H1 (cell line): Measurements from ENCODE around the gene ARHGAP8. TPM values are rescaled to one million over a fixed set of nuclear protein-coding genes. Genes with fewer than 3 reads are reported as not detected.

Experiments used
- CTCF ChIA-PET: fragments of 300-600 bp; sonication (Branson Sonifier 250); formaldehyde crosslinking; loops from one replicate; lab custom pipeline; 2021; ENCODE audit not compliant: partially characterized antibody; lab: Charles Lee
- POLR2A ChIA-PET: fragments of 300-600 bp; sonication (Branson Sonifier 250); formaldehyde crosslinking; loops from one replicate; lab custom pipeline; 2021; ENCODE audit warnings: inconsistent platforms; ENCODE audit not compliant: partially characterized antibody; lab: Charles Lee
- DNase-seq, 2 experiments: peaks; one replicate each; pipeline versions ENCODE4 v3.0.0 to v3.0.0-alpha.2; 2010 to 2022; ENCODE audit warnings: low spot score in 2 of 2, low read depth in 1 of 2, mixed read lengths in 1 of 2
- FAIRE-seq: peaks from 2 replicates; lab custom pipeline; 2011; peaks lifted over from hg19 to GRCh38; lab: Jason Lieb, UNC
- H2AFZ ChIP-seq: 2 replicates; pipeline ENCODE4 v1.8.1; 2012; ENCODE audit warnings: low read length, inconsistent platforms
- H2AK5ac ChIP-seq: 2 replicates; pipeline ENCODE4 v1.6.1; 2013; ENCODE audit warnings: low read depth, low read length
- H2BK120ac ChIP-seq: replicated peaks from 2 replicates; pipeline ENCODE3; 2013; ENCODE audit warnings: low read depth, low read length, inconsistent platforms
- H2BK12ac ChIP-seq: 2 replicates; pipeline ENCODE4 v1.6.1; 2013; ENCODE audit warnings: low read depth, low read length
- H2BK15ac ChIP-seq: 2 replicates; pipeline ENCODE4 v1.6.1; 2013; ENCODE audit warnings: low read length
- H2BK20ac ChIP-seq: 2 replicates; pipeline ENCODE4 v1.6.1; 2013; ENCODE audit warnings: low read length
- H2BK5ac ChIP-seq: 2 replicates; pipeline ENCODE4 v1.6.1; 2013; ENCODE audit warnings: low read depth, low read length
- H3K14ac ChIP-seq: 2 replicates; pipeline ENCODE4 v1.6.1; 2013; ENCODE audit warnings: inconsistent platforms; ENCODE audit not compliant: insufficient read length
- H3K18ac ChIP-seq: 2 replicates; pipeline ENCODE4 v1.6.1; 2013; ENCODE audit warnings: low read length; ENCODE audit errors: extremely low read depth
- H3K23ac ChIP-seq: 2 replicates; pipeline ENCODE4 v1.6.1; 2013; ENCODE audit warnings: inconsistent platforms; ENCODE audit not compliant: insufficient read length
- H3K23me2 ChIP-seq: 2 replicates; pipeline ENCODE4 v1.6.1; 2013; ENCODE audit warnings: low read depth, low read length
- H3K27ac ChIP-seq: 2 replicates; pipeline ENCODE4 v1.6.1; 2011; ENCODE audit warnings: low read depth, low read length, inconsistent platforms
- H3K27me3 ChIP-seq, 4 experiments: replicated peaks in 1 of 4; 1 replicate in 1 of 4; 2 replicates in 3 of 4; pipeline versions ENCODE4 v1.6.1 to v1.8.1; 2011 to 2013; ENCODE audit warnings: low read length in 3 of 4, mild to moderate bottlenecking in 3 of 4, inconsistent platforms in 2 of 4, mixed read lengths in 2 of 4, moderate library complexity in 1 of 4; ENCODE audit not compliant: control insufficient read depth in 3 of 4, insufficient read depth in 3 of 4; ENCODE audit errors: extremely low read depth in 1 of 4
- H3K36me3 ChIP-seq, 4 experiments: 2 replicates each; pipeline versions ENCODE4 v1.6.1 to v1.8.1; 2011 to 2013; ENCODE audit warnings: mild to moderate bottlenecking in 4 of 4, low read length in 3 of 4, moderate library complexity in 2 of 4, control low read depth in 1 of 4, inconsistent platforms in 1 of 4; ENCODE audit not compliant: insufficient read depth in 4 of 4, control insufficient read depth in 2 of 4
- H3K4ac ChIP-seq: replicated peaks from 2 replicates; pipeline ENCODE3; 2013; ENCODE audit warnings: low read length, low read depth, mixed read lengths, inconsistent platforms; ENCODE audit not compliant: insufficient read length
- H3K4me1 ChIP-seq, 4 experiments: replicated peaks in 1 of 4; 1 replicate in 1 of 4; 2 replicates in 3 of 4; pipeline versions ENCODE4 v1.6.1 to v1.8.1; 2011 to 2013; ENCODE audit warnings: low read length in 3 of 4, inconsistent platforms in 2 of 4, mixed read lengths in 1 of 4; ENCODE audit not compliant: insufficient read depth in 4 of 4, control insufficient read depth in 3 of 4
- H3K4me2 ChIP-seq, 2 experiments: 2 replicates each; pipeline versions ENCODE4 v1.6.1 to v1.8.1; 2011 to 2013; ENCODE audit warnings: low read depth in 2 of 2, low read length in 2 of 2, control low read depth in 1 of 2, inconsistent platforms in 1 of 2, mild to moderate bottlenecking in 1 of 2; ENCODE audit not compliant: insufficient read depth in 1 of 2
- H3K4me3 ChIP-seq, 4 experiments: fragments of 200-600, 300-600 bp in 1 of 4; sonication (generic), shearing (Covaris generic), sonication (Bioruptor Twin) in 1 of 4; 2 replicates each; pipeline versions ENCODE4 v1.5.1 to v1.8.1; 2011 to 2016; ENCODE audit warnings: low read length in 4 of 4, low read depth in 3 of 4, control low read depth in 2 of 4, inconsistent platforms in 2 of 4, mild to moderate bottlenecking in 2 of 4, mixed read lengths in 1 of 4, moderate library complexity in 1 of 4; ENCODE audit not compliant: insufficient read depth in 2 of 4; ENCODE audit errors: extremely low read depth in 1 of 4
- H3K56ac ChIP-seq: replicated peaks from 2 replicates; pipeline ENCODE3; 2013; ENCODE audit warnings: low read depth, mild to moderate bottlenecking, mixed read lengths, low read length, inconsistent platforms; ENCODE audit not compliant: insufficient read length
- H3K79me1 ChIP-seq: 2 replicates; pipeline ENCODE4 v1.6.1; 2013; ENCODE audit warnings: low read depth, low read length, control low read depth
- H3K79me2 ChIP-seq, 2 experiments: 2 replicates each; pipeline versions ENCODE4 v1.6.1 to v1.8.1; 2012 to 2013; ENCODE audit warnings: low read length in 2 of 2, mild to moderate bottlenecking in 2 of 2, inconsistent platforms in 1 of 2; ENCODE audit not compliant: insufficient read depth in 2 of 2, control insufficient read depth in 1 of 2
- H3K9ac ChIP-seq, 4 experiments: replicated peaks in 1 of 4; 1 replicate in 1 of 4; 2 replicates in 3 of 4; pipeline versions ENCODE4 v1.6.1 to v1.8.1; 2011 to 2013; ENCODE audit warnings: low read depth in 3 of 4, low read length in 3 of 4, control low read depth in 2 of 4, mild to moderate bottlenecking in 2 of 4, moderate library complexity in 2 of 4, inconsistent platforms in 1 of 4; ENCODE audit errors: extremely low read depth in 1 of 4
- H3K9me3 ChIP-seq, 2 experiments: 2 replicates each; pipeline versions ENCODE4 v1.6.1 to v1.8.1; 2012 to 2013; ENCODE audit warnings: mild to moderate bottlenecking in 2 of 2, moderate library complexity in 2 of 2, control low read depth in 1 of 2, inconsistent platforms in 1 of 2, low read depth in 1 of 2, low read length in 1 of 2, mixed read lengths in 1 of 2; ENCODE audit not compliant: insufficient read depth in 2 of 2
- H4K20me1 ChIP-seq, 2 experiments: replicated peaks in 1 of 2; 2 replicates each; pipeline versions ENCODE3 to v1.8.1; 2011 to 2013; ENCODE audit warnings: inconsistent platforms in 2 of 2, low read length in 2 of 2, mild to moderate bottlenecking in 1 of 2; ENCODE audit not compliant: insufficient read depth in 2 of 2, control insufficient read depth in 1 of 2
- H4K5ac ChIP-seq: 2 replicates; pipeline ENCODE4 v1.6.1; 2013; ENCODE audit warnings: low read length, low read depth, mixed read lengths, inconsistent platforms; ENCODE audit not compliant: insufficient read length
- H4K8ac ChIP-seq: 2 replicates; pipeline ENCODE4 v1.8.0; 2013; ENCODE audit warnings: mild to moderate bottlenecking, moderate library complexity, low read length, inconsistent platforms; ENCODE audit not compliant: insufficient read depth; ENCODE audit errors: extremely low read depth
- H4K91ac ChIP-seq: replicated peaks from 2 replicates; pipeline ENCODE3; 2013; ENCODE audit warnings: low read length, mixed read lengths, inconsistent platforms; ENCODE audit not compliant: insufficient read length
- BCL11A ChIP-seq, 2 experiments: IDR thresholded peaks; one replicate each; pipeline ENCODE4 v1.6.1; 2011; ENCODE audit warnings: low read depth in 2 of 2, low read length in 2 of 2, mild to moderate bottlenecking in 2 of 2
- BRCA1 ChIP-seq: IDR thresholded peaks from 2 replicates; pipeline ENCODE4 v1.6.1; 2012; ENCODE audit warnings: low read depth, low read length, improper control_type of control experiment
- CBX5 ChIP-seq: fragments of 300-800, 300-1000 bp; sonication (generic); IDR thresholded peaks from 2 replicates; pipeline ENCODE4 v1.7.1; 2016; ENCODE audit warnings: antibody characterized with exemption, low read length, low read depth
- CBX8 ChIP-seq: fragments of 300-800, 300-1000 bp; sonication (generic); IDR thresholded peaks from 2 replicates; pipeline ENCODE4 v1.7.1; 2016; ENCODE audit warnings: low read depth, low read length, borderline replicate concordance
- EP300 ChIP-seq, 2 experiments: IDR thresholded peaks; 1 replicate in 1 of 2; 2 replicates in 1 of 2; pipeline ENCODE4 v1.6.1; 2011 to 2012; ENCODE audit warnings: low read depth in 2 of 2, low read length in 2 of 2, mild to moderate bottlenecking in 2 of 2, borderline replicate concordance in 1 of 2, inconsistent platforms in 1 of 2, moderate library complexity in 1 of 2
- FOSL1 ChIP-seq: IDR thresholded peaks from 2 replicates; pipeline ENCODE4 v1.6.1; 2011; ENCODE audit warnings: mild to moderate bottlenecking, low read depth, low read length, moderate library complexity; ENCODE audit not compliant: insufficient read depth
- JUN ChIP-seq: IDR thresholded peaks from 2 replicates; pipeline ENCODE4 v1.6.1; 2011; ENCODE audit warnings: low read depth, mild to moderate bottlenecking, improper control_type of control experiment, low read length
- POLR2AphosphoS5 ChIP-seq: IDR thresholded peaks from 2 replicates; pipeline ENCODE4 v1.6.1; 2011; ENCODE audit warnings: low read depth, low read length
- POU5F1 ChIP-seq: IDR thresholded peaks from 2 replicates; pipeline ENCODE4 v1.6.1; 2011; ENCODE audit warnings: low read depth, mild to moderate bottlenecking, low read length, moderate library complexity
- RXRA ChIP-seq: IDR thresholded peaks from 2 replicates; pipeline ENCODE4 v1.6.1; 2011; ENCODE audit warnings: low read depth, mild to moderate bottlenecking, low read length, moderate library complexity; ENCODE audit not compliant: insufficient read depth
- SAP30 ChIP-seq: fragments of 300-600 bp; sonication (generic); IDR thresholded peaks from 2 replicates; pipeline ENCODE4 v1.7.1; 2012; ENCODE audit warnings: low read length, moderate library complexity, mild to moderate bottlenecking, inconsistent platforms; ENCODE audit not compliant: insufficient read depth, insufficient replicate concordance
- SUZ12 ChIP-seq: fragments of 200-600 bp; sonication (generic); IDR thresholded peaks from 2 replicates; pipeline ENCODE4 v1.6.1; 2012; ENCODE audit warnings: mild to moderate bottlenecking, inconsistent platforms, low read length, moderate library complexity, mixed read lengths
- ZNF274 ChIP-seq: IDR thresholded peaks from 2 replicates; pipeline ENCODE4 v1.7.0; 2012; ENCODE audit warnings: low read length, borderline replicate concordance; ENCODE audit errors: extremely low read depth
- WGBS, 2 experiments: shearing (Covaris generic) in 1 of 2; methylation state at CpG; one replicate each; pipeline versions ENCODE4 v1.1.6 to v1.1.7; 2013 to 2015; ENCODE audit warnings: low lambda C conversion rate in 2 of 2, mixed read lengths in 2 of 2, inconsistent platforms in 1 of 2, low coverage in 1 of 2, missing lambda C conversion rate in 1 of 2; ENCODE audit not compliant: insufficient replicate concordance in 2 of 2, insufficient coverage in 1 of 2, insufficient read length in 1 of 2; ENCODE audit errors: extremely low coverage in 1 of 2, missing lambda C conversion rate in 1 of 2; 5-methylcytosine and 5-hydroxymethylcytosine counted together
- polyA plus RNA-seq, 7 experiments: library from polyadenylated mRNA; depleted of rRNA in 3 of 7; stranded (reverse) in 5 of 7; unstranded in 2 of 7; fragments of >200 nt in 5 of 7; fragments of 200-250 nt in 2 of 7; gene quantifications; 1 replicate in 5 of 7; 2 replicates in 1 of 7; 4 replicates in 1 of 7; pipeline versions ENCODE4 v1.2.1 to v1.2.3, GENCODE V29; 2011 to 2013; ENCODE audit warnings: missing spikeins in 2 of 7, mixed read lengths in 2 of 7
- total RNA-seq: library from RNA; stranded (reverse); fragmentation: NEBNext Ultra II Directional; extraction: Animal tissue kit (Norgen Biotek cat#: 25700); gene quantifications from 2 replicates; pipeline ENCODE4 v1.2.1, GENCODE V29; 2021
- TF ChIP-seq, protein P1 (sequence below): IDR thresholded peaks from 2 replicates; pipeline ENCODE4 v1.6.1; 2012; ENCODE audit warnings: inconsistent platforms

The ARHGAP8 gene
- total and polyA plus RNA-seq, 2 of the 8 experiments (the other 6 are each of a cell fraction or from before 2014, with no cell fraction given) = 35.6 to 47.7 TPM

DNA sequence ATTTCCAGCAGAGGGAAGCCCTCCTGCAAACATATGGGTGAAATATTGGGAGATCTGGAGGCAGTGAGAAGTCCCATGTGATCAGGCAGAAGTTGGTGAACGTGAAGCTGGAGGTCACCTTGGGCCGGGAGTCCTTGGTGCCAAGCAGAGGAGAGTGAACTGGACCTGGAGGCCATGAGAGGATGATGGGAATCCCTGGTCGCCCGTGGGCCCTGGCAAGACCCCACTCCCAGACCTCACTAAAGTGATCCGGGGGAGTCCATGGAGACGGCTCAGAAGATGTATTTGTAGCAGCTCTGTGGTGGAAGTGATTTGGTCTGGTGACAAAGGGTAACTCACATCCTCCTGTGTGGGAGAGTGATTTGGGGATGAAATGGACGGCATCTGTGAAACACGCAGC lies 71.0 kb downstream of the ARHGAP8 start:
- DNase-seq (no peak), FAIRE-seq (no peak)
- Histone ChIP-seq H4K5ac (no peak overlapping the region), H2AFZ (no peak overlapping the region), H3K27me3 (no peaks in the 10 kb centered on the region), H4K91ac (no peak overlapping the region), H2BK15ac (no peak overlapping the region), H4K8ac (no peak overlapping the region), H3K4me2 (no peak overlapping the region), H2BK12ac (no peak overlapping the region), H3K9ac (no peak overlapping the region), H3K36me3 (peaks cover 0 to 6% (median 4%) of the 10 kb centered on the region in 4 experiments; a peak in 3 of 8 replicates), H3K79me2 (no peaks in the 10 kb centered on the region), H3K14ac (no peak overlapping the region), H3K79me1 (no peaks in the 10 kb centered on the region), H3K4me3 (no peak overlapping the region), H3K4me1 (peaks cover 0 to 13% (median 5%) of the 10 kb centered on the region in 4 experiments; a peak in 6 of 7 replicates), H2AK5ac (no peak overlapping the region), H2BK120ac (no peak overlapping the region), H3K18ac (no peak overlapping the region), H3K23ac (no peak overlapping the region), H3K4ac (no peak overlapping the region), H3K56ac (no peak overlapping the region), H2BK5ac (no peak overlapping the region), H3K27ac (no peak overlapping the region), H3K23me2 (no peaks in the 10 kb centered on the region), H4K20me1 (peaks cover 0 to 3% of the 10 kb centered on the region in 2 experiments), H2BK20ac (no peak overlapping the region), H3K9me3 (no peaks in the 10 kb centered on the region)
- WGBS, 2 experiments = 92% methylated on average over 8 of the region's 8 CpGs; no CpG with 5 or more reads in 1 of the 2 experiments
- ChIA-PET CTCF (interaction anchor here (0.6 to 1.1 kb wide), 5 partner anchors 24 to 273 kb away, joined by 3 to 4 read pairs (median 3); no protein-coding TSS in a partner anchor), POLR2A (interaction anchor here (0.7 to 1.2 kb wide), 2 partner anchors 8 to 12 kb away, joined by 3 to 4 read pairs; no protein-coding TSS in a partner anchor)
- no peak for TF ChIP-seq CBX8
- TF ChIP-seq BCL11A (IDR thresholded peaks at IDR 0.05; ENCODE audit: low read depth in 2 of 2, low read length in 2 of 2) = no peak
- no peak for TF ChIP-seq JUN
- no peak for TF ChIP-seq FOSL1
- no peak for TF ChIP-seq CBX5
- no peak for TF ChIP-seq SAP30
- TF ChIP-seq, protein P1, sequence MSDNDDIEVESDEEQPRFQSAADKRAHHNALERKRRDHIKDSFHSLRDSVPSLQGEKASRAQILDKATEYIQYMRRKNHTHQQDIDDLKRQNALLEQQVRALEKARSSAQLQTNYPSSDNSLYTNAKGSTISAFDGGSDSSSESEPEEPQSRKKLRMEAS = no peak
- TF ChIP-seq SUZ12 = no peak
- TF ChIP-seq ZNF274 = no peak
- no peak for TF ChIP-seq POLR2AphosphoS5
- no peak for TF ChIP-seq BRCA1
- no peak for TF ChIP-seq EP300 (IDR thresholded peaks at IDR 0.05; ENCODE audit: borderline replicate concordance in 1 of 2, low read depth in 2 of 2, low read length in 2 of 2)
- no peak for TF ChIP-seq RXRA
- TF ChIP-seq POU5F1 = no peak
